HEK293 (cell line): ENCODE results near the gene ZNF217.
"Not testable (repeated sequence)": the region's sequence is repeated elsewhere in the genome, so short reads cannot be mapped to it uniquely, and the experiment has no call there.

Experiments
- CTCF ChIA-PET: fragments of 350-600 bp; formaldehyde crosslinking; extraction: SDS; loops from one replicate; lab custom pipeline; 2021; ENCODE audit warnings: antibody characterized with exemption; lab: Yijun Ruan, JAX
- POLR2A ChIA-PET: fragments of 300-600 bp; formaldehyde crosslinking; extraction: SDS; loops from one replicate; lab custom pipeline; 2020; ENCODE audit warnings: antibody characterized with exemption, inconsistent platforms; lab: Yijun Ruan, JAX
- H3K27ac ChIP-seq: fragments of 200-500 bp; sonication (Bioruptor generic); 2 replicates; pipeline ENCODE4 v1.5.1; 2014; ENCODE audit warnings: low read depth, low read length, control low read depth, inconsistent platforms; ENCODE audit errors: extremely low read depth
- H3K36me3 ChIP-seq, 2 experiments: fragments of 200-500 bp in 1 of 2; sonication (Bioruptor generic) in 1 of 2; 1 replicate in 1 of 2; 2 replicates in 1 of 2; pipeline ENCODE4 v1.5.1; 2014 to 2017; ENCODE audit warnings: inconsistent platforms in 2 of 2, low read length in 2 of 2; ENCODE audit not compliant: control insufficient read depth in 2 of 2, insufficient read depth in 1 of 2
- H3K4me1 ChIP-seq: fragments of 200-500 bp; sonication (Bioruptor generic); 2 replicates; pipeline ENCODE4 v1.5.1; 2014; ENCODE audit warnings: mild to moderate bottlenecking, low read length, inconsistent platforms; ENCODE audit not compliant: control insufficient read depth, insufficient read depth
- H3K4me3 ChIP-seq: 2 replicates; pipeline ENCODE4 v1.5.1; 2011; ENCODE audit warnings: low read depth, mild to moderate bottlenecking, control low read depth, low read length, moderate library complexity
- H3K9me3 ChIP-seq: fragments of 200-500 bp; sonication (Bioruptor generic); 2 replicates; pipeline ENCODE4 v1.5.1; 2014; ENCODE audit warnings: low read depth, low read length, inconsistent platforms; ENCODE audit not compliant: control insufficient read depth, insufficient read depth
- ELK4 ChIP-seq: IDR thresholded peaks from 2 replicates; pipeline ENCODE4 v1.6.1; 2011; ENCODE audit warnings: mild to moderate bottlenecking, low read depth, low read length, borderline replicate concordance
- KLF7 ChIP-seq: fragments of 450-650 bp; formaldehyde crosslinking; IDR thresholded peaks from 2 replicates; pipeline ENCODE4 v1.5.1; 2016; ENCODE audit warnings: missing biosample characterization, missing genetic modification characterization, borderline replicate concordance
- REST ChIP-seq: fragments of 450-650 bp; formaldehyde crosslinking; IDR thresholded peaks from 2 replicates; pipeline ENCODE4 v1.5.1; 2016; ENCODE audit warnings: missing biosample characterization, missing genetic modification characterization
- TSHZ1 ChIP-seq: fragments of 450-650 bp; formaldehyde crosslinking; IDR thresholded peaks from 2 replicates; pipeline ENCODE4 v1.5.1; 2016; ENCODE audit warnings: missing biosample characterization, missing genetic modification characterization, borderline replicate concordance
- ZBTB49 ChIP-seq: fragments of 450-650 bp; formaldehyde crosslinking; IDR thresholded peaks from 2 replicates; pipeline ENCODE4 v1.5.1; 2016; ENCODE audit warnings: missing biosample characterization, missing genetic modification characterization, low read depth
- ZNF114 ChIP-seq: fragments of 450-650 bp; formaldehyde crosslinking; IDR thresholded peaks from 2 replicates; pipeline ENCODE4 v1.5.0; 2017; ENCODE audit warnings: missing biosample characterization, missing genetic modification characterization
- ZNF169 ChIP-seq: fragments of 450-650 bp; formaldehyde crosslinking; IDR thresholded peaks from 2 replicates; pipeline ENCODE4 v1.5.1; 2016; ENCODE audit warnings: missing biosample characterization, missing genetic modification characterization
- ZNF175 ChIP-seq: fragments of 450-650 bp; formaldehyde crosslinking; IDR thresholded peaks from 2 replicates; pipeline ENCODE4 v1.5.1; 2016; ENCODE audit warnings: missing biosample characterization, missing genetic modification characterization
- ZNF202 ChIP-seq: fragments of 450-650 bp; formaldehyde crosslinking; IDR thresholded peaks from 2 replicates; pipeline ENCODE4 v1.5.1; 2016; ENCODE audit warnings: missing biosample characterization, missing genetic modification characterization, borderline replicate concordance
- ZNF214 ChIP-seq: fragments of 450-650 bp; formaldehyde crosslinking; IDR thresholded peaks from 2 replicates; pipeline ENCODE4 v1.5.1; 2017; ENCODE audit warnings: missing biosample characterization, mild to moderate bottlenecking, missing genetic modification characterization, borderline replicate concordance
- ZNF223 ChIP-seq: fragments of 450-650 bp; formaldehyde crosslinking; IDR thresholded peaks from 2 replicates; pipeline ENCODE4 v1.5.1; 2016; ENCODE audit warnings: missing biosample characterization, missing genetic modification characterization
- ZNF248 ChIP-seq: fragments of 450-650 bp; formaldehyde crosslinking; IDR thresholded peaks from 2 replicates; pipeline ENCODE4 v1.5.1; 2017; ENCODE audit warnings: missing biosample characterization, missing genetic modification characterization
- ZNF302 ChIP-seq: fragments of 450-650 bp; formaldehyde crosslinking; IDR thresholded peaks from 2 replicates; pipeline ENCODE4 v1.5.1; 2016; ENCODE audit warnings: missing biosample characterization, missing genetic modification characterization, low read depth
- ZNF423 ChIP-seq: fragments of 450-650 bp; formaldehyde crosslinking; IDR thresholded peaks from 2 replicates; pipeline ENCODE4 v1.5.1; 2016; ENCODE audit warnings: missing biosample characterization, missing genetic modification characterization
- ZNF521 ChIP-seq: fragments of 450-650 bp; formaldehyde crosslinking; IDR thresholded peaks from 2 replicates; pipeline ENCODE4 v1.5.1; 2017; ENCODE audit warnings: missing biosample characterization, mild to moderate bottlenecking, missing genetic modification characterization
- ZNF530 ChIP-seq: fragments of 450-650 bp; formaldehyde crosslinking; IDR thresholded peaks from 2 replicates; pipeline ENCODE4 v1.5.1; 2016; ENCODE audit warnings: low read depth, missing biosample characterization, missing genetic modification characterization
- ZNF623 ChIP-seq: fragments of 450-650 bp; formaldehyde crosslinking; IDR thresholded peaks from 2 replicates; pipeline ENCODE4 v1.5.1; 2016; ENCODE audit warnings: missing biosample characterization, missing genetic modification characterization
- ZNF692 ChIP-seq: fragments of 450-650 bp; formaldehyde crosslinking; IDR thresholded peaks from 2 replicates; pipeline ENCODE4 v1.5.1; 2016; ENCODE audit warnings: missing biosample characterization, missing genetic modification characterization
- ZNF707 ChIP-seq: fragments of 450-650 bp; formaldehyde crosslinking; IDR thresholded peaks from 2 replicates; pipeline ENCODE4 v1.5.1; 2016; ENCODE audit warnings: missing biosample characterization, missing genetic modification characterization

Gene ZNF217

GRCh38 chr20:53629436-53629835 is 35.8 kb upstream of the ZNF217 start (continued):
- TF ChIP-seq ZNF223 (tag by site-specific recombination), result no peak
- no peak for TF ChIP-seq ZNF692
- TF ChIP-seq ZNF302 (tag by site-specific recombination), result no peak
- no peak for TF ChIP-seq ELK4
- TF ChIP-seq ZNF202 (tag by site-specific recombination), result no peak
- no peak for TF ChIP-seq ZNF423
- no peak for TF ChIP-seq ZNF169 (tag by site-specific recombination)
- no peak for TF ChIP-seq TSHZ1 (tag by site-specific recombination)
- TF ChIP-seq ZNF530 (tag by site-specific recombination), result no peak

- H3K9me3 ChIP-seq, POLR2A ChIA-PET, H3K36me3 ChIP-seq, CTCF ChIA-PET, H3K4me3 ChIP-seq, H3K27ac ChIP-seq, H3K4me1 ChIP-seq: not testable (repeated sequence)
- TF ChIP-seq ZNF623 (tag by site-specific recombination), result peak; percentile 77
Measured at GRCh38 chr20:53628758-53629157, 35.1 kb upstream of the ZNF217 start.

- H3K9me3 ChIP-seq, result no peaks in the 10 kb centered on the region
- no peak overlapping the region for H3K27ac ChIP-seq
- H3K4me3 ChIP-seq, result no peak overlapping the region
- ChIA-PET POLR2A (interaction anchor here (0.6 kb wide), 1 partner anchor 312 kb away, joined by 4 read pairs; no protein-coding TSS in a partner anchor), CTCF (no interaction called here)
- peaks cover 6% of the 10 kb centered on the region for H3K4me1 ChIP-seq
- no peaks in the 10 kb centered on the region for H3K36me3 ChIP-seq
- TF ChIP-seq ZNF248 (tag by site-specific recombination) (no peak), ZNF214 (tag by site-specific recombination) (no peak), ZNF707 (tag by site-specific recombination) (no peak), REST (tag by site-specific recombination) (no peak), ELK4 (no peak), ZNF423 (no peak), ZNF521 (no peak), ZNF114 (no peak), ZBTB49 (tag by site-specific recombination) (no peak), KLF7 (tag by site-specific recombination) (no peak), ZNF175 (no peak)
Measured at GRCh38 chr20:53628076-53628475, 34.4 kb upstream of the ZNF217 start.
